Fibroblast of villous mesenchyme (primary cell): ENCODE results near the gene ASB2. TPM values are rescaled to one million over a fixed set of nuclear protein-coding genes. Genes with fewer than 3 reads are reported as not detected.

Experiments used
- DNase-seq: peaks from one replicate; pipeline ENCODE4 v3.0.0-alpha.2; 2010; ENCODE audit warnings: low read depth
- H3K4me3 ChIP-seq: 2 replicates; pipeline ENCODE4 v1.5.1; 2011; ENCODE audit warnings: low read depth, mild to moderate bottlenecking, low read length
- CTCF ChIP-seq: IDR thresholded peaks from 2 replicates; pipeline ENCODE4 v1.5.1; 2012; ENCODE audit warnings: low read depth, mild to moderate bottlenecking, low read length; ENCODE audit not compliant: insufficient read depth
- total RNA-seq: library from RNA; depleted of rRNA; stranded (reverse); fragments of >200 nt; gene quantifications from 2 replicates; pipeline ENCODE4 v1.2.3, GENCODE V29; 2012

ASB2 gene
- total RNA-seq, 1 donor: 0.86 TPM

GRCh38 chr14:93939304-93940229, 36.8 kb downstream of the ASB2 start:
- no peak overlapping the region for H3K4me3 ChIP-seq
- peak; percentile 48 for TF ChIP-seq CTCF
- DNase-seq: peak; percentile 62

- no peak for TF ChIP-seq CTCF
- no peak overlapping the region for H3K4me3 ChIP-seq
- DNase-seq: no peak
Measured at GRCh38 chr14:93938751-93939303, 37.5 kb downstream of the ASB2 start.

GRCh38 chr14:93937519-93937918, 38.9 kb downstream of the ASB2 start:
- DNase-seq: no peak
- TF ChIP-seq CTCF: no peak
- no peak overlapping the region for H3K4me3 ChIP-seq

GRCh38 chr14:93936926-93937325, 39.4 kb downstream of the ASB2 start:
- TF ChIP-seq CTCF: no peak
- H3K4me3 ChIP-seq: no peak overlapping the region
- no peak for DNase-seq

GRCh38 chr14:93936245-93936644, 40.1 kb downstream of the ASB2 start:
- TF ChIP-seq CTCF: peak; percentile 41
- DNase-seq: no peak
- H3K4me3 ChIP-seq: no peak overlapping the region

- DNase-seq: no peak
- no peak for TF ChIP-seq CTCF
- no peak overlapping the region for H3K4me3 ChIP-seq
Measured at GRCh38 chr14:93935213-93935612, 41.2 kb downstream of the ASB2 start.
